ENCODE measurements around the gene CDH3.

CDH3 gene

GRCh38 chr16:68646953-68647659 is 2.0 kb downstream of the CDH3 start:
- peaks cover 7 to 76% (median 49%) of the 10 kb centered on the region in 5 experiments for H3K27me3 ChIP-seq (replicated peaks in 2 of 5; ENCODE audit: control insufficient read depth in 4 of 5, insufficient read depth in 5 of 5, low read length in 4 of 5)
- DNase-seq: no peak
- whole genome bisulfite sequencing (ENCODE audit: insufficient coverage): 60% methylated on average over 15 of the region's 18 CpGs
- CTCF ChIA-PET: no interaction called here
- no peak overlapping the region for H3K4me3 ChIP-seq (ENCODE audit: control insufficient read depth in 1 of 7, extremely low read depth in 1 of 7, insufficient read depth in 4 of 7, low read depth in 2 of 7, low read length in 6 of 7)
- H3K27ac ChIP-seq (ENCODE audit: insufficient read depth in 1 of 2, low read depth in 1 of 2, low read length in 2 of 2, poor library complexity in 1 of 2, severe bottlenecking in 2 of 2): no peak overlapping the region
- H3K4me1 ChIP-seq (ENCODE audit: control extremely low read depth in 1 of 4, control insufficient read depth in 4 of 4, insufficient read depth in 4 of 4, low read length in 3 of 4): peaks cover 0 to 30% (median 20%) of the 10 kb centered on the region in 4 experiments
- H3K9me3 ChIP-seq (ENCODE audit: control extremely low read depth in 1 of 5, control insufficient read depth in 4 of 5, insufficient read depth in 2 of 5, low read depth in 1 of 5, low read length in 4 of 5): no peaks in the 10 kb centered on the region
- H3K36me3 ChIP-seq (ENCODE audit: control insufficient read depth in 4 of 4, insufficient read depth in 4 of 4, low read length in 3 of 4): no peaks in the 10 kb centered on the region
- POLR2A ChIA-PET: no interaction called here

DNA sequence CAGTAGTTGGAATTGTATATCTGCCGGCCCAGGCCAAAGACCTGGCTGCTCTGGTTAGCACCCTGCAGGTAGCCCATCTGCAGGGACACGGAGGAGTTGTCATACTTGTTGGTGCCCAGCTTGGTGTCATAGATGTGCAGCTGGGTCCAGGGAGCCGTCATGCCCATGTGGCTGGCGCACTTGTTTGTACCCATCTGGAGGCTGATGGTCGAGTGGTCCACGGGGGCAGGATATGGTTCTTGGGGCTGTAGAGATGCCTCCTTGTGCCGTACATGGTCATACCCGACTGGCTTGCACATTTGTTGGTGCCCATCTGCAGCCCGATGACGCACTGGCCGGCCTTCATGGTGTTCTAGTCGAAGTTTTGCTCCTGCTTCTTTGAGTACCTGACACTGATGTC is 6.0 kb downstream of the CDH3 start:
- Histone ChIP-seq H3K4me1 (ENCODE audit: control extremely low read depth in 1 of 4, control insufficient read depth in 4 of 4, insufficient read depth in 4 of 4, low read length in 3 of 4) (peaks cover 0 to 4% (median 1%) of the 10 kb centered on the region in 4 experiments), H3K4me3 (ENCODE audit: control insufficient read depth in 1 of 7, extremely low read depth in 1 of 7, insufficient read depth in 4 of 7, low read depth in 2 of 7, low read length in 6 of 7) (no peak overlapping the region), H3K27ac (ENCODE audit: insufficient read depth in 1 of 2, low read depth in 1 of 2, low read length in 2 of 2, poor library complexity in 1 of 2, severe bottlenecking in 2 of 2) (no peak overlapping the region), H3K36me3 (ENCODE audit: control insufficient read depth in 4 of 4, insufficient read depth in 4 of 4, low read length in 3 of 4) (no peaks in the 10 kb centered on the region), H3K27me3 (replicated peaks in 2 of 5; ENCODE audit: control insufficient read depth in 4 of 5, insufficient read depth in 5 of 5, low read length in 4 of 5) (peaks cover 7 to 39% (median 23%) of the 10 kb centered on the region in 5 experiments), H3K9me3 (ENCODE audit: control extremely low read depth in 1 of 5, control insufficient read depth in 4 of 5, insufficient read depth in 2 of 5, low read depth in 1 of 5, low read length in 4 of 5) (no peaks in the 10 kb centered on the region)
- DNase-seq: no peak
- 95% methylated on average over 11 of the region's 12 CpGs for WGBS (ENCODE audit: insufficient coverage)
- ChIA-PET POLR2A (no interaction called here), CTCF (no interaction called here)

GRCh38 chr16:68652659-68653058 is 7.5 kb downstream of the CDH3 start:
- Histone ChIP-seq H3K4me3 (ENCODE audit: control insufficient read depth in 1 of 7, extremely low read depth in 1 of 7, insufficient read depth in 4 of 7, low read depth in 2 of 7, low read length in 6 of 7) (no peak overlapping the region), H3K27ac (ENCODE audit: insufficient read depth in 1 of 2, low read depth in 1 of 2, low read length in 2 of 2, poor library complexity in 1 of 2, severe bottlenecking in 2 of 2) (no peak overlapping the region), H3K9me3 (ENCODE audit: control extremely low read depth in 1 of 5, control insufficient read depth in 4 of 5, insufficient read depth in 2 of 5, low read depth in 1 of 5, low read length in 4 of 5) (no peaks in the 10 kb centered on the region), H3K36me3 (ENCODE audit: control insufficient read depth in 4 of 4, insufficient read depth in 4 of 4, low read length in 3 of 4) (no peaks in the 10 kb centered on the region), H3K27me3 (replicated peaks in 2 of 5; ENCODE audit: control insufficient read depth in 4 of 5, insufficient read depth in 5 of 5, low read length in 4 of 5) (peaks cover 3 to 26% (median 17%) of the 10 kb centered on the region in 5 experiments), H3K4me1 (ENCODE audit: control extremely low read depth in 1 of 4, control insufficient read depth in 4 of 4, insufficient read depth in 4 of 4, low read length in 3 of 4) (peaks cover 0 to 2% (median 0%) of the 10 kb centered on the region in 4 experiments)
- ChIA-PET CTCF (no interaction called here), POLR2A (no interaction called here)
- no peak for DNase-seq
- WGBS (ENCODE audit: insufficient coverage): 90% methylated on average over 1 of the region's 2 CpGs

DNA sequence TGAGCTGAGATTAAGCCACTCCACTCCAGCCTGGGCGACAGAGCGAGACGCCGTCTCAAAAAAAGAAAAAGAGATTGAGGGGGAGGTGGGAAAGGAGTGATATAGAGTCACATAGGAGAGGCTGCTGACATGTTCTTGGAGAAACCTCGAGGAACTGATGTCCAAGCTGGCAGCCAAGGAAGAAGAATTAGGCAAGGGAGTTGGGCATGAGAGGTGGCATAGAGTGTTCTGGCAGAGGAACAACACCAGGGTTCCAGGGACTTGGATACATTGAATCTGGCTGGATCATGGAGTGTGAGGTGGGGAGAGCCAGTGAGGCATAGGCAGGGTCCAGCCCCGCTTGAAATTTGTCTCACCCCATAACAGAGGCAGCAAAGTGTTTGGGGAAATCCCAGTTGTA is 10.7 kb downstream of the CDH3 start:
- no peaks in the 10 kb centered on the region for H3K9me3 ChIP-seq (ENCODE audit: control extremely low read depth in 1 of 5, control insufficient read depth in 4 of 5, insufficient read depth in 2 of 5, low read depth in 1 of 5, low read length in 4 of 5)
- H3K27me3 ChIP-seq (replicated peaks in 2 of 5; ENCODE audit: control insufficient read depth in 4 of 5, insufficient read depth in 5 of 5, low read length in 4 of 5): peaks cover 0 to 9% (median 5%) of the 10 kb centered on the region in 5 experiments
- DNase-seq: no peak
- 85% methylated on average over 5 of the region's 6 CpGs for WGBS (ENCODE audit: insufficient coverage)
- POLR2A ChIA-PET: no interaction called here
- no peaks in the 10 kb centered on the region for H3K36me3 ChIP-seq (ENCODE audit: control insufficient read depth in 4 of 4, insufficient read depth in 4 of 4, low read length in 3 of 4)
- no peak overlapping the region for H3K4me3 ChIP-seq (ENCODE audit: control insufficient read depth in 1 of 7, extremely low read depth in 1 of 7, insufficient read depth in 4 of 7, low read depth in 2 of 7, low read length in 6 of 7)
- no peak overlapping the region for H3K27ac ChIP-seq (ENCODE audit: insufficient read depth in 1 of 2, low read depth in 1 of 2, low read length in 2 of 2, poor library complexity in 1 of 2, severe bottlenecking in 2 of 2)
- no peaks in the 10 kb centered on the region for H3K4me1 ChIP-seq (ENCODE audit: control extremely low read depth in 1 of 4, control insufficient read depth in 4 of 4, insufficient read depth in 4 of 4, low read length in 3 of 4)
- CTCF ChIA-PET: no interaction called here

DNA sequence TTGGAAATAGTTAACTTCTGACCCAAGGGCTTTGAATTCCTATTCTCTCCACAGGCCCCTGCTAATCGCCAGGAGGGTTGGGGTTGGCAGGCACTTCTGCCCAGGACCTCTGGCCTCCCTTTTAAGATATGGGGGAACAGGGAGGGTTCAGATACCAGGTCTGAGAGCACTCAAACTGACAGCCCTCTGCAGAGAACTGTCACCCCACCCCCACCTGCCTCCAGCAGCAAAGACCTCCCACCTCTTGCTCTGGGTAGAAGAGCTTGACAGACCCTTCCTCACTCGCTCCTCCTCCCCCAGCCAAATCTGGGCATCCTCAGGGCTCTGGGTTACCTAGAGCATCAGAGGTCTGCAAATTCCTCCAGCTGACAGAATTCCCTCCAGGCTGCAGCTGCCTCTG is 11.6 kb downstream of the CDH3 start:
- Histone ChIP-seq H3K27ac (ENCODE audit: insufficient read depth in 1 of 2, low read depth in 1 of 2, low read length in 2 of 2, poor library complexity in 1 of 2, severe bottlenecking in 2 of 2) (no peak overlapping the region), H3K4me1 (ENCODE audit: control extremely low read depth in 1 of 4, control insufficient read depth in 4 of 4, insufficient read depth in 4 of 4, low read length in 3 of 4) (no peaks in the 10 kb centered on the region), H3K27me3 (replicated peaks in 2 of 5; ENCODE audit: control insufficient read depth in 4 of 5, insufficient read depth in 5 of 5, low read length in 4 of 5) (peaks cover 0 to 7% (median 5%) of the 10 kb centered on the region in 5 experiments), H3K4me3 (ENCODE audit: control insufficient read depth in 1 of 7, extremely low read depth in 1 of 7, insufficient read depth in 4 of 7, low read depth in 2 of 7, low read length in 6 of 7) (no peak overlapping the region), H3K9me3 (ENCODE audit: control extremely low read depth in 1 of 5, control insufficient read depth in 4 of 5, insufficient read depth in 2 of 5, low read depth in 1 of 5, low read length in 4 of 5) (no peaks in the 10 kb centered on the region), H3K36me3 (ENCODE audit: control insufficient read depth in 4 of 4, insufficient read depth in 4 of 4, low read length in 3 of 4) (no peaks in the 10 kb centered on the region)
- CTCF ChIA-PET: no interaction called here
- WGBS (ENCODE audit: insufficient coverage): no CpG with 5 or more reads among the region's 2 CpGs
- POLR2A ChIA-PET: interaction anchor here (0.6 kb wide), 1 partner anchor 11 kb away, joined by 3 read pairs; no protein-coding TSS in a partner anchor
- DNase-seq: no peak

DNA sequence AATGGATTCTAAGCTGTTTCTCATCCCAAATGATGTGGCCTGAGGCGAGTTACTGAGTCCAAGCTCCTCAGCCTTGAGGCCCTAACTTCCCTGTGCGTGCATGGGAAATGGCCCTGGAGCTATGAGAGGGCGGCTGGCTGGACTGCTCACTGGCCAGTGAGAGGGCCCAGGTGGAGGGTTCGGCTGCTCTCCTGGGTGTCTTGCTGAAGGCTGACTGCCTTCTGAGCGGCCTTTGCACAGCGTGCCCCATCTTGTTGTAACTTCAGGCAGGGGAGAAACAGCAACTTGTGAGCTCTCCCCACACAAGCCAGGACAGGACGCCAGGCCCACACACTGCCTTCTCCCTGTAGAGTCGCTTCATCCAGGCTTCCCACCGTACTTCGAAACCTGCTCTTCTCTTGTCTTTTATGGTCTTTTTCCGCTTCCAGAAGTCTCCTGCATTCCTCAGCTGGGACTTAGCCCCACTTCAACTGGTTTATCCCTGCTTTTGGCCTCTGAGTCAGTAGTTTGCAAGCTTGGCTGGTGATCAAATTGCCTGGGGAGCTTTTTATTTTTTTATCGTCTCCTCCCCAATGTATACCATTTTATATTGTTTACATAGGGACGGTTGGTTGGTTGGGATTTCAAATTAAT is 13.3 kb downstream of the CDH3 start:
- POLR2A ChIA-PET: no interaction called here
- Histone ChIP-seq H3K36me3 (ENCODE audit: control insufficient read depth in 4 of 4, insufficient read depth in 4 of 4, low read length in 3 of 4) (no peaks in the 10 kb centered on the region), H3K4me3 (ENCODE audit: control insufficient read depth in 1 of 7, extremely low read depth in 1 of 7, insufficient read depth in 4 of 7, low read depth in 2 of 7, low read length in 6 of 7) (no peak overlapping the region), H3K9me3 (ENCODE audit: control extremely low read depth in 1 of 5, control insufficient read depth in 4 of 5, insufficient read depth in 2 of 5, low read depth in 1 of 5, low read length in 4 of 5) (no peaks in the 10 kb centered on the region), H3K4me1 (ENCODE audit: control extremely low read depth in 1 of 4, control insufficient read depth in 4 of 4, insufficient read depth in 4 of 4, low read length in 3 of 4) (no peaks in the 10 kb centered on the region), H3K27me3 (replicated peaks in 2 of 5; ENCODE audit: control insufficient read depth in 4 of 5, insufficient read depth in 5 of 5, low read length in 4 of 5) (peaks cover 0 to 7% (median 2%) of the 10 kb centered on the region in 5 experiments), H3K27ac (ENCODE audit: insufficient read depth in 1 of 2, low read depth in 1 of 2, low read length in 2 of 2, poor library complexity in 1 of 2, severe bottlenecking in 2 of 2) (no peak overlapping the region)
- CTCF ChIA-PET: interaction anchor here (0.6 kb wide), 1 partner anchor 201 kb away, joined by 3 read pairs; no protein-coding TSS in a partner anchor
- DNase-seq: no peak
- WGBS (ENCODE audit: insufficient coverage): 96% methylated on average over 11 of the region's 13 CpGs

- no peaks in the 10 kb centered on the region for H3K9me3 ChIP-seq (ENCODE audit: control extremely low read depth in 1 of 5, control insufficient read depth in 4 of 5, insufficient read depth in 2 of 5, low read depth in 1 of 5, low read length in 4 of 5)
- no peak overlapping the region for H3K4me3 ChIP-seq (ENCODE audit: control insufficient read depth in 1 of 7, extremely low read depth in 1 of 7, insufficient read depth in 4 of 7, low read depth in 2 of 7, low read length in 6 of 7)
- H3K4me1 ChIP-seq (ENCODE audit: control extremely low read depth in 1 of 4, control insufficient read depth in 4 of 4, insufficient read depth in 4 of 4, low read length in 3 of 4): no peaks in the 10 kb centered on the region
- no peak overlapping the region for H3K27ac ChIP-seq (ENCODE audit: insufficient read depth in 1 of 2, low read depth in 1 of 2, low read length in 2 of 2, poor library complexity in 1 of 2, severe bottlenecking in 2 of 2)
- CTCF ChIA-PET: interaction anchor here (0.6 kb wide), 1 partner anchor 201 kb away, joined by 3 read pairs; no protein-coding TSS in a partner anchor
- POLR2A ChIA-PET: no interaction called here
- 100% methylated on average over 1 of the region's 1 CpG for WGBS (ENCODE audit: insufficient coverage)
- no peak for DNase-seq
- peaks cover 0 to 7% (median 2%) of the 10 kb centered on the region in 5 experiments for H3K27me3 ChIP-seq (replicated peaks in 2 of 5; ENCODE audit: control insufficient read depth in 4 of 5, insufficient read depth in 5 of 5, low read length in 4 of 5)
- H3K36me3 ChIP-seq (ENCODE audit: control insufficient read depth in 4 of 4, insufficient read depth in 4 of 4, low read length in 3 of 4): no peaks in the 10 kb centered on the region
These were observed 13.9 kb downstream of the CDH3 start for GRCh38 chr16:68658974-68659360.
